DMS 273 treated with DMSO at 0.1 percent for 48 hours (cell line): ENCODE measurements around the gene NXPE4.
"Not testable (repeated sequence)": the region's sequence is repeated elsewhere in the genome, so short reads cannot be mapped to it uniquely, and the experiment has no call there.

Experiments used
- DNase-seq: peaks from one replicate; lab custom pipeline; 2025; lab: John Stamatoyannopoulos, UW

The NXPE4 gene

GRCh38 chr11:114595571-114595970, at the start of gene NXPE4:
Gene NXPE4, minus strand, starts transcription at chr11:114595786. Its CDS starts 1,027 bp downstream, at chr11:114594759.
- no peak for DNase-seq

- not testable (repeated sequence) for DNase-seq
Observed at GRCh38 chr11:114639440-114639839, 43.9 kb upstream of the NXPE4 start.

GRCh38 chr11:114631445-114631965, 35.9 kb upstream of the NXPE4 start:
- DNase-seq, result not testable (repeated sequence)

GRCh38 chr11:114625294-114625693, 29.7 kb upstream of the NXPE4 start:
- no peak for DNase-seq

GRCh38 chr11:114624455-114625207, 29.0 kb upstream of the NXPE4 start:
- DNase-seq, result no peak

- no peak for DNase-seq
Observed at GRCh38 chr11:114623720-114624119, 28.1 kb upstream of the NXPE4 start.

- no peak for DNase-seq
Observed at GRCh38 chr11:114622858-114623257, 27.3 kb upstream of the NXPE4 start.

- no peak for DNase-seq
Observed at GRCh38 chr11:114621950-114622809, 26.6 kb upstream of the NXPE4 start.

GRCh38 chr11:114621072-114621471, 25.5 kb upstream of the NXPE4 start:
- no peak for DNase-seq

- no peak for DNase-seq
Observed at GRCh38 chr11:114619659-114620173, 24.1 kb upstream of the NXPE4 start.

- no peak for DNase-seq
Observed at GRCh38 chr11:114618139-114618538, 22.6 kb upstream of the NXPE4 start.

GRCh38 chr11:114617157-114618124, 21.9 kb upstream of the NXPE4 start:
- no peak for DNase-seq

- no peak for DNase-seq
Observed at GRCh38 chr11:114616516-114616915, 20.9 kb upstream of the NXPE4 start.

GRCh38 chr11:114615448-114616361, 20.1 kb upstream of the NXPE4 start:
- DNase-seq, result no peak

GRCh38 chr11:114614127-114614720, 18.6 kb upstream of the NXPE4 start:
- DNase-seq, result no peak

GRCh38 chr11:114613094-114613493, 17.5 kb upstream of the NXPE4 start:
- not testable (repeated sequence) for DNase-seq

- DNase-seq, result no peak
Observed at GRCh38 chr11:114612686-114613085, 17.1 kb upstream of the NXPE4 start.

- not testable (repeated sequence) for DNase-seq
Observed at GRCh38 chr11:114612199-114612598, 16.6 kb upstream of the NXPE4 start.

GRCh38 chr11:114610984-114611944, 15.7 kb upstream of the NXPE4 start:
- no peak for DNase-seq
